GM20431 (cell line): Measurements from ENCODE around the gene DACT2.
"Not testable (repeated sequence)": the region's sequence is repeated elsewhere in the genome, so short reads cannot be mapped to it uniquely, and the experiment has no call there.

Experiments
- in situ Hi-C: fragments of 300-500 bp; cut with MseI, MboI; formaldehyde crosslinking; loops from one replicate; pipeline ENCODE4 v1.15.0; 2020; ENCODE audit warnings: low sequenced_read_pairs; ENCODE audit not compliant: unreplicated experiment

Gene DACT2

DNA sequence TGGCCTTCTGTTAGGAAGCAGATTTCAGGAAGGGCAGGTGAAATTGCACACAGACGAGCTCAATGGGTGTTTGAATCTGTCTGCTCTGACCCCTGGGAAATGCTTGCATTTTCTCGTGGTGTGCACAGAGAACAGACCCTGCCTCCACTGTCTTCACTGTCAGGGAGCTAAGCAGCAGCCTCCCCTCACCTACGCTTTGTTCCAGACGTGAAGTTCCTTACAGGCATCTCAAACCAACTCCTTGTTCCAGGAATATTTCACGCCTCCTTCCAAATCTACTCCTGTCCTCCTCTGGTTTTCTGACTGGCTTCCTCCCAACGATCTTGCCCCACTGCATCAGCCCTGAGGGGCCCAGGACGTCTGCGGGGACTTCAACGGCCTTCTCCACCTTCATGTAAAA is 13.7 kb downstream of the DACT2 start:
- in situ Hi-C loops: no loop called here

- in situ Hi-C loops: no loop called here
These were observed 14.4 kb downstream of the DACT2 start for GRCh38 chr6:168305096-168305749.

- in situ Hi-C loops: no loop called here
These were observed 14.9 kb downstream of the DACT2 start for GRCh38 chr6:168304752-168305015.

- in situ Hi-C loops: no loop called here
These were observed 15.4 kb downstream of the DACT2 start for GRCh38 chr6:168303982-168304751.

DNA sequence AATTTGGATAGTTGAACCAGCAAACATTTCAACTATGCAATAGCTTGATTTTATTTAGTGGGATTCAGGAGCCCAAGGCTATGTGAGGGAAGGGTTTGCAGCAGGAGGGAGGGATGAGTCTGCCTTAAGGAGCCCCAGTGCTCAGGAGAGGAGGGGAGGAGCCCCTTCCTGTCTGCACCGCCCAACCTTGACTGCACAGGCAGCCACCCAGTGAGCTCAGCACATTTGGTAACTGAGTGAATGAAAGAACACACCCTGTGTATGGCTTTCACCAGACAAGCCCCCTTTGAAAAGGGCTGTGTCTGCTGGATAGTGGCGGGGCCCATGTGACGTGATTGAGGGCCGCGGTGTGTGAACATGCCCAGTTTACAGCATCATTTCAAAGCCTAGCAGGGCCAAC is 17.0 kb downstream of the DACT2 start:
- in situ Hi-C loops: no loop called here

- in situ Hi-C loops: no loop called here
These were observed 17.8 kb downstream of the DACT2 start for GRCh38 chr6:168301648-168302398.

DNA sequence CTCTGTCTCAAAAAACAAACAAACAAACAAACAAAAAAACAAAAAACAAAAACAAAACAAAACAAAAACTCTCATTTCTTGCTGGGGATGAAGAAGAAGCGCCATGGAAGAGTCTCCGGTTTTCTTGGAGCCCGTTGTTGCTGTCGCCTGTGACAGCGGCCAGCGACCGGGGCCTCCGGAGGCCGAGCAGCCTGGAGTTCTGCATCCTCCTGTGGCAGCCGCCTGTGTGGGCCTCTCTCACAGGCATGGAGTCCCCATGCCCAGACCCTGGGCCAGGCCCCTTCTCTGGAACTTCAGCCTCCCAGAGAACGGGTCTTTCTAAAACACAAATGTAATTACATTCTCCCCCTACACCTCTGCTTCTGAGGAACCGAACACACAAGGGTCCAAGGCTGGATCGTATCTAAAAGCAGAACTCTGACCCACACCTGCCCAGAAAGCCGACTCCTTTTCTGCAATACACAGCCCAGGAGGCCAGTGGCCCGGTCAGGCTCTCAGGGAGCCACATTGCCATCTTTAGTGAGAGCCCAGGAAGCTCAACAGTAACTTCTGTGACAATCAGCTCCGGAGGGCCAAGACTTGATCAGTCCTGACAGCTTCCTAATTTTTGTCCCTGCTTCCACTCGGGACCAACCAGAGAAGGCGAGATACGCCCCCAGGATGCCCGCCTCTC is 18.5 kb downstream of the DACT2 start:
- in situ Hi-C loops: no loop called here

GRCh38 chr6:168299541-168300511 is 19.8 kb downstream of the DACT2 start:
- in situ Hi-C loops: no loop called here

DNA sequence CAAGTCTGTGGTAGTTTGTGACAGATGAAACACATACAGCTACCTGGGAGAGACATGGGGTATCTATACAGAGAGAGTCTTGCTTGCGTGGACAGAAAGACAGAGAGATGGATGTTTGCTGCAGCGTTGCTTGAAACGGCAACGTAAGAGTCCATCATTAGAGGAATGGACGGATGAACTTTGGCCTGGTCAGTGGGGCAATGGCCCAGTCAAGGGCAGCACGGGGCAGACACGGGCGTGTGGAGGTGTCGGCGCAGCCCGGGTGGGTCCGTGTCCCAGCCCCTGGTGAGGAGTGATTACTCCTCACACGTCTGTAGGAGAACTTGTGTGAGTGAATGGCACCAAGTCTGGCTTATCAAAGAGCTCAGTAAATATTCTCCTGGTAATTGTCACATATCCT is 21.9 kb downstream of the DACT2 start:
- in situ Hi-C loops: no loop called here

- in situ Hi-C loops: no loop called here
These were observed 24.7 kb downstream of the DACT2 start for GRCh38 chr6:168294901-168295300.

DNA sequence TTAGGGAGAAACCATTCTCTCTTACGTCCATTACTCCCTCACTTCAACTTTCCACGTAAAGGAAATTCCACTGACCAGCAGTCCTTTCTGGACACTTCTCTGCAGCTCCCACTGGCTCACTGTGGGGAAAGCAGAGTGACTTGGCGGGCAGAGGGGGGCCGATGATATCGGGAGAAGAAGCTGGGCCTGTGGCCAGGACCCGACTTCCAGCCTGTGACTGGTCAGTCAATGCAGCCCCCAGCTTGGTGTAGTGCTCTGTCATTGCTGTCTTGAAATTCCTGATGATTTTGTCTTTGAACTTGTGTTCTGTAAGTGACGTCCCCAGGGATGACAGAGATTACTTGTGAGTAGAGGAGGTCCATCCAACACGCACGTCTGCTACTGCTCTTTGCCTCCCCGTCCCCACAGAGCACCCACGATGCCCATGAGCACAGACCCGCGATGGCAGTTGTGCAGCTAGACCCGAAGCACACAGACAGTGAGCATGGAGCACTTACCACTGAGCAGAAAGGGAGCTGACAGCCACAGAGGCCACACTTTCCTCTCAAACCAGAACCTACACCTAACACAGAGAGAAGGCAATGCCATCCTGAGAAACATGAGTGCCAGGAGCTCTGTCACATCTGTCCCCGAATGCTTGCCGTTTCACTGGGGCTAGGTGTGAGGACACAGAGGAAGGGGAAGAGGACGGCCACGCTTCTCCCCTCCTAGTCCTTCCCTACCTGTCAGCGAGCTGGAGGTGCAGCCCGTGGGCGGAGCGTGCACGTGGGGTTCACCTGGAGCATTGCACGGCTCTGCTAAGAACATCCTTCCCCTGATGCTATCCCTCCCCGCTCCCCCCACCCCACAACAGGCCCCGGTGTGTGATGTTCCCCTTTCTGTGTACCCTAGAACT is 25.7 kb downstream of the DACT2 start:
- in situ Hi-C loops: no loop called here

GRCh38 chr6:168292826-168293225 is 26.8 kb downstream of the DACT2 start:
- in situ Hi-C loops: no loop called here

DNA sequence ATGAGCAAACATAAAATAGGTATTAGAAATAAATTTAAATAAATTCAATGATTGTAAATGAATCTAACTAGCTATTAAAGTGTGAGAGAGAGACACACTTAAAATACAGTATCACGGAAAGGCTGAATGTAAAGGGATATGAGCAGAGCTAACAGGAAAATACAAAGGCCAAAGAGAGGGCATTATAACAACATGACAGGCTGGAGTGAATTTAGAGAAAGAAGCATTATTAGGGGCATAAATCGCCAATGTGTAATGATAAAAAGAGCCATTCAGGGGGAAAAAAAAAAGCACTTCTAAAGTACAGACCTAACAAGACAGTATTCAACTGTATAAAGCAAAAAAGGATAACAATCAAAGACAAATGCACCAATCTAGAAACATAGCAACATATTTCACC is 28.1 kb downstream of the DACT2 start:
- in situ Hi-C loops: no loop called here

GRCh38 chr6:168290095-168290494 is 29.5 kb downstream of the DACT2 start:
- in situ Hi-C loops: no loop called here

GRCh38 chr6:168289571-168289962 is 30.0 kb downstream of the DACT2 start:
- in situ Hi-C loops: no loop called here

DNA sequence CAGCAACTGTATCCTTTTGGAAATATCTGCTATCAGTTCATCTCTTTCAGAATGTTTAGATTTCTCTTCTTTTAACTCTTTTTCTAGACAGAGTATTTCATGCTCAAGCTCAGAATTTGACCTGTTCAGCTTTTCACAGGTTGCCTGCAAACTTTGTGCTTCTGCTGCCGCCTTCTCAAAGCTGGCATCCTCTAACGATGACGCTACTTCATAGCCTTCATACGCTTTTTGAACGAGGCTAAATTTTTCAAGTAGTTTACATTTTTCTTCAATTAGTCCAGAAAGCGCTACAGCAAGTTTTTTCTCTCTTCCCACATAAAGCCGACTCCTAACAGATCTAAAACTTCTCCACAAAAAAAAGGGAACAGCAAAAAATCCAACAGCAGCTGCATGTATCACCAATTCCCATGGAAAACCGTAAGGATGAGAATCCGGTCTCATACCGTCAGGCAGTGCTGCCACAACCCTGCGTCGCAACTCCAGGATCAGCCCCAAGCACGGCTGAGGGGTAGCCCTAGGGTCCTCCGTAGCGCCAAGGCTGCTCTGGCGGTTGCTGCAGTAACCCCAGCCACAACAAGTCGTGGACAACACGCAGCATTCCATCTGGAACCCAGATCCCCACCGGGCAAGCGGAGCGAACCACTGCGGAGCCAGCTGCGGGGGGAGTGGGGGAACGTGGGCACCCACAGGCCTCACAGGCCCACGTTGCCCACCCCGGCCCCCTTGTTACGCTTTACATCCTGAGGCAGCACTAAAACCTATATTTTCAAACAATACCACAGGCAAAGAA is 30.6 kb downstream of the DACT2 start:
- in situ Hi-C loops: no loop called here

GRCh38 chr6:168287460-168287859 is 32.1 kb downstream of the DACT2 start:
- in situ Hi-C loops: not testable (repeated sequence)
